ENCODE measurements around the gene C22orf39. TPM values are rescaled to one million over a fixed set of nuclear protein-coding genes. Genes with fewer than 3 reads are reported as not detected.
"Not testable (repeated sequence)": the region's sequence is repeated elsewhere in the genome, so short reads cannot be mapped to it uniquely, and the experiment has no call there.

The C22orf39 gene
- total RNA-seq, 4 donors from 2014 or later: 69.4 to 107 (median 97.0) TPM

DNA sequence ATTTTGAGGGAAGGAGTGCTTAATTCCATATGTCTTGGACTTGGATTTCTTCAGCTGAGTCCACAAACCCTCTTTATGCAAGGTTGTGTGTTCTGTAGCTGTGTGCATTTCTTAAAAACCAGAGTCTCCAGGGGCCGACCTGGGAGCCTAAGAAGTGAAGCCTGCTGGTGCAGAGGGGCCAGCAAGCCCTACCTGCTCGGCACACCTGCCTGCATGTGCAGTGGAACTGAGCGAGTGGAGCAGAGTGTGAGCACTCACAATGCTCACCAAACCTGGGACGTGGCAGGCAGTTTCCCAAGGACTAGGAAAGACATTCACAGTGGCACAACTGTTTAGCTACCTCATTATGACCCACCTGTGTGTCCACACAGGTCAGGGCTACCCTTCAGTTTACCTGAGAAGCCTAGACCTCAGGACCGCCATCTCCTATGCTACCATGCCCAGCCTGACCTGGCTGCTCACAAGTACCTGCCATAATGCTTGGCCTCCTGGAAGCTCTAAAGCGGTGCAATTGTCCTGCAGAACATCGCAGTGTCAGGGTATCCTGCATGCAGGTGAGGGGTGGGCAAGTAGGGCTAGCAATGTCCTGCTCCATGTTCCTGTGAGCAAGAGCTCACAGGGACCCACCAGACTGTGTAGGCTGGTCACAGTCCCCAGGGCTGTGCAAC is 3.8 kb downstream of the C22orf39 start:
- Histone ChIP-seq H3K9me3 (no peaks in the 10 kb centered on the region), H3K27ac (no peak overlapping the region), H3K4me3 (no peak overlapping the region), H3K4me1 (peaks cover 0 to 32% (median 15%) of the 10 kb centered on the region in 3 donors), H3K27me3 (no peaks in the 10 kb centered on the region), H3K36me3 (peaks cover 0 to 36% of the 10 kb centered on the region in 2 donors)
- 57 to 67% methylated on average over 1 of the region's 7 CpGs for WGBS, 2 donors (ENCODE audit: low coverage in 1 of 2)
- TF ChIP-seq POLR2A (IDR thresholded peaks at IDR 0.05) (no peak), POLR2AphosphoS5 (IDR thresholded peaks at IDR 0.05) (no peak), EP300 (IDR thresholded peaks at IDR 0.05) (no peak), CTCF (IDR thresholded peaks at IDR 0.05) (no peak)
- ATAC-seq: no peak

GRCh38 chr22:19442166-19442565 is 5.3 kb downstream of the C22orf39 start:
- H3K4me1 ChIP-seq: peaks cover 0 to 23% (median 11%) of the 10 kb centered on the region in 3 donors
- TF ChIP-seq POLR2AphosphoS5 (IDR thresholded peaks at IDR 0.05): no peak
- TF ChIP-seq POLR2A (IDR thresholded peaks at IDR 0.05): no peak
- no peak for TF ChIP-seq CTCF (IDR thresholded peaks at IDR 0.05)
- TF ChIP-seq EP300 (IDR thresholded peaks at IDR 0.05): no peak
- WGBS, 2 donors (ENCODE audit: low coverage in 1 of 2): 88 to 90% methylated on average over 2 of the region's 2 CpGs
- H3K27ac ChIP-seq: no peak overlapping the region
- no peaks in the 10 kb centered on the region for H3K9me3 ChIP-seq
- H3K4me3 ChIP-seq: no peak overlapping the region
- no peaks in the 10 kb centered on the region for H3K27me3 ChIP-seq
- H3K36me3 ChIP-seq: peaks cover 0 to 46% of the 10 kb centered on the region in 2 donors
- no peak for ATAC-seq

DNA sequence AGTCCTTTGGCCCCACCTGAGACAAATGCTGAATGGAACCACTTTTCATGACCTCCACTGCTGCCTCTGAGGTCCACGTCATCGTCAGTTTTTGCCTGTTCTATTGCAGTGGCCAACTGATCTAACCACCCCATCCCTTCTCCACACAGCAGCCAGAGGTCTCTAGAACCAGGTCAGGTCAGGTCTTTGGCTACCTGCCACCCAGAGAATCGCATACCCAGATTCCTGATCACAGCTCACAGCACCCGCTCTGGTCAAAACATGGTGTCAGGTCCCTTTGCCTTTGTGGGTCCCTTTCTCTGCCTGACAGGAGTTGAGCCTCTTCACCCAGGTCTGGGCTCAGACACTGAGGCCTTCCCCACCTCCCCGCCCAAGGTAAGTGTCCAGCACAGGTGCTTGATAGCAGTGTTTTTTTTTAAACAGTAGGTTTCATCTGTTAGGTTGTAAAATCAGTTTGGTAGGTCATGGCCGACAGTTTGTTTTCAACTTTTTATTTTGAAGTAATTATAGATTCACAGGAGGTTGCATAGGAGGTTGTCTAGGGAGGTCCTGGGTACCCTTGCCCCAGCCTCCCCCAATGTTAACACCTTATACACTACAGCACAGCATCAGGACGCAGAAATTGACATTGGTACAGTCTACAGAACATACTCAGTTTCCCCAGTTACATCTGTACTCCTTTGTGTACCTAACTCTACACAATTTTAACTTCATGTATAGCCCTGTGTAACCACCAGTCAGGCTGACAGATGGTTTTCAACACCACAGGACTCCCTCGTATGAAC is 6.9 kb downstream of the C22orf39 start:
- Histone ChIP-seq H3K27me3 (no peaks in the 10 kb centered on the region), H3K9me3 (no peaks in the 10 kb centered on the region), H3K27ac (no peak overlapping the region), H3K4me3 (no peak overlapping the region), H3K36me3 (peaks cover 0 to 62% of the 10 kb centered on the region in 2 donors), H3K4me1 (peaks cover 0 to 8% (median under 1%) of the 10 kb centered on the region in 3 donors)
- TF ChIP-seq POLR2AphosphoS5 (IDR thresholded peaks at IDR 0.05): no peak
- no peak for TF ChIP-seq POLR2A (IDR thresholded peaks at IDR 0.05)
- no peak for TF ChIP-seq CTCF (IDR thresholded peaks at IDR 0.05)
- no peak for TF ChIP-seq EP300 (IDR thresholded peaks at IDR 0.05)
- no peak for ATAC-seq
- WGBS, 2 donors (ENCODE audit: low coverage in 1 of 2): 78 to 84% methylated on average over 5 to 6 of the region's 8 CpGs

- TF ChIP-seq EP300 (IDR thresholded peaks at IDR 0.05) (no peak), POLR2A (IDR thresholded peaks at IDR 0.05) (no peak), CTCF (IDR thresholded peaks at IDR 0.05) (no peak), POLR2AphosphoS5 (IDR thresholded peaks at IDR 0.05) (no peak)
- H3K4me1 ChIP-seq: peaks cover 0 to 6% (median 2%) of the 10 kb centered on the region in 3 donors
- 78 to 81% methylated on average over 7 of the region's 7 CpGs for WGBS, 2 donors (ENCODE audit: low coverage in 1 of 2)
These were observed 9.2 kb downstream of the C22orf39 start for GRCh38 chr22:19438298-19438697.

DNA sequence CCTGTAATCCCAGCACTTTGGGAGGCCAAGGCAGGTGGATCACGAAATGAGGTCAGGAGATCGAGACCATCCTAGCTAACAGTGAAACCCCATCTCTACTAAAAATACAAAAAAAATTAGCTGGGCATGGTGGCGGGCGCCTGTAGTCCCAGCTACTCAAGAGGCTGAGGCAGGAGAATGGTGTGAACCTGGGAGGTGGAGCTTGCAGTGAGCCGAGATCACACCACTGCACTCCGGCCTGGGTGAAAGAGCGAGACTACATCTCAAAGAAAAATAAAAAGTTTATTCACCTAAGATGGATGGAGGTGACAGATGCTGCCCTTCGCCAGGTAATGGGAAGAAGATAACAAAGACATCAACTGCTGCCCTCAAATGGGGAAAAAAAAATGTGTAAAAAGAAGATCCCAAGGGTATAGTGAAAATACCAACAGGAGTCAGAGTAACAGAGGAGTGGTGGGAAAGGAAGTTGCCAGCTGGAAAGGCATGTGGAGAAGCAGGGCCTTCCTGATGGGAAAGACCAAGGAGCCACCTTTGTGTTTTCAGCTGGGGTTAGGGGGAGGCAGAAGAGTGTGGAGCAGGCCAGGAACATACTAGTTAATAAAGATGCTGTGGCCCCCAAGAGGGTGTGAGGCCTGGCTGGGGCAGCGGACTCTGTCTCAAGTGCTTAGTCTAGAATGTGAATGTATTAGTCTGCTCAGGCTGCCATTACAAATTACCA is 10.9 kb downstream of the C22orf39 start:
- Histone ChIP-seq H3K36me3 (peaks cover 0 to 46% of the 10 kb centered on the region in 2 donors), H3K4me1 (peaks cover 0 to 13% (median 8%) of the 10 kb centered on the region in 3 donors)
- H3K9me3 ChIP-seq, ATAC-seq, H3K27ac ChIP-seq, H3K4me3 ChIP-seq, H3K27me3 ChIP-seq: not testable (repeated sequence)
- WGBS, 2 donors (ENCODE audit: low coverage in 1 of 2): 70 to 91% methylated on average over 2 to 8 of the region's 9 CpGs

More at GRCh38 chr22:19438298-19438697, 9.2 kb downstream of the C22orf39 start:
- Histone ChIP-seq H3K36me3 (peaks cover 0 to 62% of the 10 kb centered on the region in 2 donors), H3K27me3 (no peaks in the 10 kb centered on the region), H3K4me3 (no peak overlapping the region), H3K27ac (no peak overlapping the region), H3K9me3 (no peaks in the 10 kb centered on the region)
- ATAC-seq: no peak
